GM18861 (cell line): ENCODE measurements around the gene POR.
"Not testable (repeated sequence)": the region's sequence is repeated elsewhere in the genome, so short reads cannot be mapped to it uniquely, and the experiment has no call there.

Experiments
- ATAC-seq: cut with Tn5 transposase; IDR thresholded peaks from one replicate; pipeline ENCODE4 v1.9.1; 2021; ENCODE audit not compliant: unreplicated experiment

Gene POR

DNA sequence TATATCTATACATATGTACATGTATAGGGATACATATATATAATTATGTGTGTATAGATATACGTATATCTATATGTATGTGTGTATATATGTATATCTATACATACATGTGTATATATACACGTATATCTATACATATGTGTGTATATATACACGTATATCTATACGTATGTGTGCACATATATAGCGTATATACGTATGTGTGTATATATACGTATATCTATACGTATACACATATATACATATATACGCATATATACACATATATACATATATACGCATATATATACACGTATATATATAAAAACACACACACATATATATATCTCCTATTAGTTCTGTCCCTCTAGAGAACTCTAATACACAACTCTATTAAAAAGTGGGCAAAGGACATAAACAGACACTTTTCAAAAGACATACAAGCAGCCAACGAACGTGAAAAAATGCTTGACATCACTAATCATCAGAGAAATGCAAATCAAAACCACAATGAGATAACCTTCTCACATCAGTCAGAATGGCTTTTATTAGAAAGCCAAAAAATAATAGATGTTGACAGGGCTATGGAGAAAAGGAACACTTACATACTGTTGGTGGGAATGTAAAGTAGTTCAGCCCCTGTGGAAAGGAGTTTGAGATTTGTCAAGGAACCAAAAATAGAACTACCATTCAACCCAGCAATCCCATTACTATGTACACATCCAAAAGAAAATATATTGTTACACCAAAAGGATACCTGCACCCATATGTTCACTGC, 101.4 kb downstream of the POR start:
- ATAC-seq = no peak

DNA sequence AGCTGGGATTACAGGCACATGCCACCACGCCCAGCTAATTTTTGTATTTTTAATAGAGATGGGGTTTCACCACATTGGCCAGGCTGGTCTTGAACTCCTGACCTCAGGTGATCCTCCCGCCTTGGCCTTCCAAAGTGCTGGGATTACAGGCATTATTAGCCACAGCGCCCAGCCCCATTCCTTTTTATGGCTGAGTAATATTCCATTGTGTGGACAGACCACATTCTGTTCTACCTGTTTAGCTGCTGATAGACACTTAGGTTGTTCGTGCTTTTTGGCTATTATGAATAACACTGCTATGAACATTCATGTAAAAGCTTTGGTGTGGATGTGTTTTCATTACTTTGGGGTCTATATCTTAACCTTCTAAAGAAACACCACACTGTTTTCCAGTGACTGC, 103.6 kb downstream of the POR start:
- ATAC-seq = not testable (repeated sequence)

DNA sequence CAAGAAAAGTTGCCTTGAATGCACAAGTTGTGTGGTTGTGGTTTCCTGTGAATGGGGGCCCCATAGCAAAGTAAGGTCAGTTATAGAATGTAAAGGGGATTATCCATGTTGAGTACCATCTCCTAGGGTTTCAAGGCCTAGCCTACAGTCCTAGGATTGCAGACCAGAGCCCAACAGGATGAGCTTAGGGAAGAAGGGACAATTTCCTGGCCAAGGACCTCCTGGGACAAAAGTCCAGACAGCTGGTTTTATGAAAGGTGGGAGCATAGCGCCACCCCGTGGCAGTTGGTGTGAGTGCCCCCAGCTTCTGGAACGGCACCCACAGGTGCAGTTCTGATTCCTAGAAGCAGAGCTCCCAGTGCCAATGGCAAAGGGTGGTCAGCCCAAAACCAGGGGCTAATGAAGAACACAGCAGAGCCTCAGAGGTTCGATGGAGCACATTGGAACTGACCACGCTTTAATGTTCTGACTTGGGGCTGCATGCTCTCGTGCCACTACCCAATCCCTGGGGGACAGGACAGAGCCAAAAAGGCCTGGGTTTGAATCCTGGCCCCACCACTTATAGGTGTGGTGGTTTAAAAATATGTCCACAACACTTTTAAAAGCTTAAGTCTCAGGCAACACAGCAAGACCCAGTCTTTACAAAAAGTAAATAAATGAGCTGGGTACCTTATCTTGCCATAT, 105.2 kb downstream of the POR start:
- ATAC-seq = no peak

DNA sequence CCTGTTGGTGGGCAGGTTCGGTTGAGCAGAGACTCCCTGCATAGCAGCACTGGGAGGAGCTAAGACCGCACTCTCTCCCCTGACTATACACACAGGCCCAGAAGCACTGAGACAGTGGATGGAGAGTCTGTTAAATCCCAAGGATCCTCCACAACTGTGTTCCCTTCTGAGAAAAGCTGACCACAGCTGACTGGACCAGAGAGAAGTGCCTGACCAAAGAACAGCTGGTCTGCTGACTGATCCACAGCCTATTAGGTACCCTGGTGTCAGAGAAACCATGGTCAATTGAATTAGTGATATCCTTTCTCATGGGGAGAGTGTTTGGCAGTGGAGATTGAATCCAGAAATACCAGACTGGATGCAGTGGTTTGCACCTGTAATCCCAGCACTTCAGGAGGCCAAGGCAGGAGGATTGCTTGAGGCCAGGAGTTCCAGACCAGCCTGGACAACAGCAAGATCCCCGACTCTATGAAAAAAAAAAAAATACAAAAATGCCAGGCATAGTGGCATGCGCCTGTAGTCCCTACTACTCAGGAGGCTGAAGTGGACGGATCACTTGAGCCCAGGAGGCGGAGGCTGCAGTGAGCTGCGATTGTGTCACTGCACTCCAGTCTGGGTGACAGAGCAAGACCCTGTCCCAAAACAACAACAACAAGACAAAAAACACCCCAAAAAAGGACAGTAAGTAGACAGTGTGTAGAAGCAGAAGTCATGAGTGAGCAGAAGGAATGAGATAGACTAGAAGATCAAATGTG, 107.2 kb downstream of the POR start:
- no peak for ATAC-seq

DNA sequence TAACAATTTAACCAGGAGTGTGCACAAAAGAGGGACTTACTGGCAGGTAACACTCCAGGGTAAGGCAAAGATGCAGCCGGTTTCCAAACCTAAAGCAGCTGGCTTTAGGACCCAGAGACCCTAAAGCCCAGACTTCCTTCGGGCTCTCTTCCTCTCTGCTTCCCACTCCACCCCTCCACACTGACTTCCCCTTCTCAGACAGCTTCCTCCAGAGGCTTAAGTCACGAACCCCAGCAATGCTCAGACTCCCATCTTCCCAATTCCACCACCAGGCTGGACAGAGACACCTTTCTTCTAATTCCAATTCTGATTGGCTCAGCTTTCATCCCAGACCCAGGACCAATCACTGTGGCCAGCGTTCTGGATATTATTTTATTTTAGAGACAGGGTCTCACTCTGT, 108.0 kb downstream of the POR start:
- no peak for ATAC-seq

DNA sequence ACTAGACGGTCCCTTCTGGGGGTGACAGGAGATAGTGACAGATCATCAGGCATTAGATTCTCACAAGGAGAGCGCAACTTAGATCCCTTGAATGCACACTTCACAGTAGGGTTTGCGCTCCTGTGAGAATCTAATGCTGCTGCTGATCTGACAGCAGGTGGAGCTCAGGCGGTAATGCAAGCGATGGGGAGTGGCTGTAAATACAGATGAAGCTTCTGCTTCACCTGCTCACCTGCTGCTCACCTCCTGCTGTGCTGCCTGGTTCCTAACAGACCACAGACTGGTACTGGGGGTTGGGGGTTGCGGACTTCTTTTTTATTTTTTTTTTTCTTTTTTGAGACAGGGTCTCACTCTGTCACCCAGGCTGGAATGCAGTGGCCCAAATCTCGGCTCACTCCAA, 114.7 kb downstream of the POR start:
- ATAC-seq = not testable (repeated sequence)

DNA sequence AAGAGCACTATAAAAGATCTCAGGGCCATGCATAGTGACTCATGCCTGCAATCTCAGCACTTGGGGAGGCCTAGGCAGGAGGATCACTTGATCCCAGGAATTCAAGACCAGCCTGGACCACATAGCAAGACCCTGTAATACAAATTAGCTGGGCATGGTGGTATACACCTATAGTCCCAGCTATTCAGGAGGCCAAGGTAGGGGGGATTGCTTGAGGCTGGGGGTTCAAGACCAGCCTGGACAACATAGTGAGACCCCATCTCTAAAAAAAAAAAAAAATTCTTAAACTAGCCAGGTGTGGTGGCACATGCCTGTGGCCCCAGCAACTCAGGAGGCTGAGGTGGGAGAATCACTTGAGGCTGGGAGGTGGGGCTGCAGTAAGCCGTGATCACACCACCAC, 117.0 kb downstream of the POR start:
- ATAC-seq = no peak
